ENCODE measurements around the gene TDRD7.

- TF ChIP-seq CTCF (conservative IDR thresholded peaks at IDR 0.05) (no peak), ZFX (IDR thresholded peaks at IDR 0.05) (no peak)
Observed at GRCh38 chr9:97504381-97505216, 92.7 kb downstream of the TDRD7 start.

All from C4-2B (cell line).